B cell (primary cell): Measurements from ENCODE around the gene ABHD1. TPM values are rescaled to one million over a fixed set of nuclear protein-coding genes. Genes with fewer than 3 reads are reported as not detected.
A peak's percentile ranks its signal among the peaks of the same experiment; 100 is the strongest.
"Not testable (repeated sequence)": the region's sequence is repeated elsewhere in the genome, so short reads cannot be mapped to it uniquely, and the experiment has no call there.

Source experiments
- ATAC-seq: fragments of 200-7000 bp; cut with Tn5 transposase; one replicate; pipeline ENCODE4 v1.10.0; 2021; ENCODE audit warnings: low read depth, mild to moderate bottlenecking, moderate number of reproducible peaks, moderate library complexity
- CTCF ChIA-PET: fragments of 350-600 bp; sonication (Branson Sonifier 250); formaldehyde crosslinking; loops from one replicate; lab custom pipeline; 2021; ENCODE audit warnings: antibody characterized with exemption, inconsistent platforms; lab: Charles Lee
- POLR2A ChIA-PET: fragments of 350-600 bp; sonication (Branson Sonifier 250); formaldehyde crosslinking; loops from one replicate; lab custom pipeline; 2021; ENCODE audit warnings: antibody characterized with exemption; lab: Charles Lee
- DNase-seq: peaks from one replicate; pipeline ENCODE4 v3.0.0; 2013
- H2AFZ ChIP-seq: 2 replicates; pipeline ENCODE4 v1.6.1; 2012; ENCODE audit warnings: mild to moderate bottlenecking, low read depth, low read length; ENCODE audit not compliant: insufficient read depth, poor library complexity, severe bottlenecking
- H3K27ac ChIP-seq, 2 donors: 1 replicate in 1 of 2; 2 replicates in 1 of 2; pipeline ENCODE4 v1.5.1; 2012 to 2013; ENCODE audit warnings: low read length in 2 of 2, mild to moderate bottlenecking in 2 of 2, moderate library complexity in 1 of 2
- H3K27me3 ChIP-seq, 4 experiments: fragments of 200-600 bp in 1 of 4; sonication (generic) in 1 of 4; replicated peaks in 1 of 4; 1 replicate in 2 of 4; 2 replicates in 2 of 4; pipeline versions ENCODE4 v1.6.1 to v1.7.0; 2013 to 2016; ENCODE audit warnings: low read length in 3 of 4, mild to moderate bottlenecking in 2 of 4, mixed read lengths in 1 of 4, moderate library complexity in 1 of 4; ENCODE audit not compliant: insufficient read depth in 4 of 4, control insufficient read depth in 3 of 4; ENCODE audit errors: control extremely low read depth in 1 of 4
- H3K36me3 ChIP-seq, 2 experiments: replicated peaks in 1 of 2; 1 replicate in 1 of 2; 2 replicates in 1 of 2; pipeline versions ENCODE4 v1.6.1 to v1.7.1; 2013; ENCODE audit warnings: low read length in 1 of 2; ENCODE audit not compliant: insufficient read depth in 2 of 2, control insufficient read depth in 1 of 2; ENCODE audit errors: control extremely low read depth in 1 of 2, extremely low read depth in 1 of 2
- H3K4me1 ChIP-seq, 2 donors: fragments of 200-600 bp in 1 of 2; sonication (generic) in 1 of 2; 1 replicate in 1 of 2; 2 replicates in 1 of 2; pipeline versions ENCODE4 v1.5.1 to v1.6.1; 2013 to 2017; ENCODE audit warnings: low read length in 2 of 2; ENCODE audit not compliant: control insufficient read depth in 2 of 2, insufficient read depth in 2 of 2
- H3K4me2 ChIP-seq: replicated peaks from 2 replicates; pipeline ENCODE3; 2012; ENCODE audit warnings: mild to moderate bottlenecking, low read depth, low read length; ENCODE audit not compliant: poor library complexity, severe bottlenecking
- H3K4me3 ChIP-seq, 5 experiments: fragments of 200-600 bp in 1 of 5; sonication (generic) in 1 of 5; 1 replicate in 3 of 5; 2 replicates in 2 of 5; pipeline versions ENCODE4 v1.5.1 to v1.7.0; 2011 to 2016; ENCODE audit warnings: low read length in 4 of 5, mild to moderate bottlenecking in 4 of 5, low read depth in 2 of 5, control low read depth in 1 of 5, moderate library complexity in 1 of 5; ENCODE audit not compliant: insufficient read depth in 1 of 5; ENCODE audit errors: control extremely low read depth in 1 of 5, extremely low read depth in 1 of 5
- H3K79me2 ChIP-seq: fragments of 200-600 bp; sonication (generic); one replicate; pipeline ENCODE4 v1.6.0; 2016; ENCODE audit warnings: low read length; ENCODE audit not compliant: control insufficient read depth, insufficient read depth
- H3K9ac ChIP-seq: fragments of 200-600 bp; sonication (generic); 2 replicates; pipeline ENCODE4 v1.6.1; 2017; ENCODE audit warnings: mild to moderate bottlenecking, low read length, moderate library complexity
- H3K9me3 ChIP-seq, 3 donors: one replicate each; pipeline versions ENCODE4 v1.6.1 to v1.7.1; 2013; ENCODE audit warnings: low read length in 2 of 3; ENCODE audit not compliant: control insufficient read depth in 2 of 3, insufficient read depth in 1 of 3; ENCODE audit errors: control extremely low read depth in 1 of 3
- H4K20me1 ChIP-seq: 2 replicates; pipeline ENCODE4 v1.6.0; 2012; ENCODE audit warnings: mild to moderate bottlenecking, low read length; ENCODE audit not compliant: insufficient read depth, control insufficient read depth, poor library complexity, severe bottlenecking
- H3K27ac Mint-ChIP-seq: one replicate; pipeline ENCODE4 v1.8.0; 2021; ENCODE audit warnings: mixed read lengths
- H3K27me3 Mint-ChIP-seq: one replicate; pipeline ENCODE4 v1.8.0; 2021; ENCODE audit warnings: mixed read lengths
- H3K4me1 Mint-ChIP-seq: one replicate; pipeline ENCODE4 v1.8.0; 2021; ENCODE audit warnings: mixed read lengths
- H3K4me3 Mint-ChIP-seq: one replicate; pipeline ENCODE4 v1.8.0; 2021; ENCODE audit warnings: mixed read lengths
- H3K9me3 Mint-ChIP-seq: one replicate; pipeline ENCODE4 v1.8.0; 2022; ENCODE audit warnings: mixed read lengths; ENCODE audit not compliant: insufficient read depth
- EZH2 ChIP-seq: IDR thresholded peaks from 2 replicates; pipeline ENCODE4 v1.6.1; 2012; ENCODE audit warnings: borderline replicate concordance, low read depth, mild to moderate bottlenecking, moderate library complexity, low read length; ENCODE audit not compliant: insufficient read depth, poor library complexity, severe bottlenecking
- WGBS: methylation state at CpG from one replicate; pipeline ENCODE4 v1.1.5; 2013; ENCODE audit warnings: missing lambda C conversion rate; ENCODE audit not compliant: insufficient coverage; 5-methylcytosine and 5-hydroxymethylcytosine counted together
- intact Hi-C: fragments of 100-400 bp; cut with micrococcal nuclease; formaldehyde crosslinking; loops from one replicate; pipeline ENCODE4 v1.10.0; 2022
- polyA plus RNA-seq: library from polyadenylated mRNA; depleted of rRNA; stranded (reverse); fragments of >200 nt; gene quantifications from 2 replicates; pipeline ENCODE4 v1.2.3, GENCODE V29; 2012
- total RNA-seq, 2 donors: library from RNA; stranded (reverse); fragments of 120-200 nt in 1 of 2; gene quantifications; 1 replicate in 1 of 2; 2 replicates in 1 of 2; pipeline versions ENCODE4 v1.2.3 to v1.2.4, GENCODE V29; 2013 to 2022
- TF ChIP-seq, protein P1 (sequence below): fragments of 200-600 bp; IDR thresholded peaks from one replicate; pipeline ENCODE4 v1.8.0; 2022; ENCODE audit warnings: antibody characterized with exemption, mild to moderate bottlenecking

The ABHD1 gene
- total and polyA plus RNA-seq, 2 donors (not counting 1 experiment from before 2014, with no cell fraction given) = 1.5 to 2.7 TPM

DNA sequence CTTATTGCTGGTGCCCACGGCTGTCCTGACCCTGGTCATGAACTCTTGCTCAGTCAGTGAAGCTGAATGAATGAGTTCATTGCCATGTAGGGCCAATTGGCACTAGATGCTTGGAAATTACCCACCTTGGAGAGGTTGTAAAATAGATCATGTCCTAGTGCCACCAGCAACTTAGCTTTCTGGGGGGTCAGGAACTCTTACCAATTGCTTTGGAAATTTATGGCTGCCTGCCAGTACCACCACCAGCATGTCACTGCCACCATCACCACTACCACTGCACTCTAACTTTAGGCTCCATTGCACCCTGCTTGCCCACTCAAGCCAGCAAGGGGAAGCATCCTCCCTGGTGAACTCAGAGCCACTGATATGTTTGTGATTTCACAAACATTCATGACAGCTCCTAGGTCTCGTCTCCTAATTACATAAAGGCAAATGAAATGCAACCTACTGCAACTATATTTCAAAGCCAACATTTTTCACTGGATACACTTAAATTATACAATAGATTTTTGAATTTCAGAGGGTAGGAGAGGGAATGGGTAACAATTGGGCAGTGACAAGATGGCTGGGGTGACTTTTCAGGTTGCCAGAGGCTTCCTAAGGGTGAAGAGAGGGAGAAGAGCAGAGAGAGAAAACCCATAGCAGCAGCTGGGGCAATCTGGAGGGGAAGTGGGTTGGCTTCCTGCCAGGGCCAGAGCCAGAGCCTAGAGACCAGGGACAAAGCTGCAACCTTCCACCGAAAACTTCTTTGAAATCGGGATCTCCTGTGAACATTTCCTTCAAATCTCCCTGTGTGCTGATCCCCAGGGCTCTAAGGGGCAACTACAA is 48.7 kb upstream of the ABHD1 start:
- ATAC-seq = no peak
- POLR2A ChIA-PET = interaction anchor here (0.6 to 0.7 kb wide), 2 partner anchors 115 to 726 kb away, joined by 3 to 4 read pairs; no protein-coding TSS in a partner anchor
- H3K4me1 Mint-ChIP-seq = peaks cover 54% of the 10 kb centered on the region

DNA sequence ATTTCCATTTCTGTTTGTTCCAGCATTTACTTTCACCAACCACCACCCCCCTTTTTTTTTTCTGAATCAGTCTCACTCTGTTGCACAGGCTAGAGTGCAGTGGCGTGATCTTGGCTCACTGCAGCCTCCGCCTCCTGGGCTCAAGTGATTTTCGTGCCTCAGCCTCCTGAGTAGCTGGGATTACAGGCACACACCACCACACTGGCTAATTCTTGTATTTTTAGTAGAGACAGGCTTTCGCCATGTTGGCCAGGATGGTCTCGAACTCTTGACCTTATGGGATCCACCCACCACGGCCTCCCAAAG is 48.1 kb upstream of the ABHD1 start:
- peak overlapping the region; percentile 79 for H3K27ac Mint-ChIP-seq
- H2AFZ ChIP-seq, H3K9me3 ChIP-seq, DNase-seq, H3K27me3 Mint-ChIP-seq, H3K36me3 ChIP-seq, ATAC-seq, H3K9ac ChIP-seq, CTCF ChIA-PET, intact Hi-C loops, H3K79me2 ChIP-seq, H3K9me3 Mint-ChIP-seq, H3K27ac ChIP-seq, H4K20me1 ChIP-seq: not testable (repeated sequence)
- POLR2A ChIA-PET = interaction anchor here (0.6 kb wide), 1 partner anchor 115 kb away, joined by 4 read pairs; no protein-coding TSS in a partner anchor
- Histone ChIP-seq H3K27me3 (peaks cover 0 to 11% (median 4%) of the 10 kb centered on the region in 4 experiments), H3K4me3 (peak overlapping the region in 1 of 5 experiments; percentile 21), H3K4me1 (peaks cover 26 to 34% of the 10 kb centered on the region in 2 donors), H3K4me2 (peak overlapping the region; percentile 49)
- H3K4me1 Mint-ChIP-seq = peaks cover 50% of the 10 kb centered on the region
- 60% methylated on average over 5 of the region's 6 CpGs for WGBS
- H3K4me3 Mint-ChIP-seq = peak overlapping the region; percentile 62

More for the DNA sequence above, 48.7 kb upstream of the ABHD1 start:
- Histone ChIP-seq H3K9ac (no peak overlapping the region), H3K9me3 (no peaks in the 10 kb centered on the region), H3K4me1 (peaks cover 31 to 40% of the 10 kb centered on the region in 2 donors), H2AFZ (no peak overlapping the region), H3K27me3 (peaks cover 0 to 11% (median 4%) of the 10 kb centered on the region in 4 experiments), H3K4me3 (peak overlapping the region in 1 of 5 experiments; percentile 21), H3K36me3 (peaks cover 0 to 3% of the 10 kb centered on the region in 2 experiments), H3K27ac (peak overlapping the region in 1 of 2 donors; percentile 20), H3K4me2 (peak overlapping the region; percentile 49), H4K20me1 (peaks cover 3% of the 10 kb centered on the region), H3K79me2 (peaks cover 13% of the 10 kb centered on the region)
- TF ChIP-seq, protein P1, sequence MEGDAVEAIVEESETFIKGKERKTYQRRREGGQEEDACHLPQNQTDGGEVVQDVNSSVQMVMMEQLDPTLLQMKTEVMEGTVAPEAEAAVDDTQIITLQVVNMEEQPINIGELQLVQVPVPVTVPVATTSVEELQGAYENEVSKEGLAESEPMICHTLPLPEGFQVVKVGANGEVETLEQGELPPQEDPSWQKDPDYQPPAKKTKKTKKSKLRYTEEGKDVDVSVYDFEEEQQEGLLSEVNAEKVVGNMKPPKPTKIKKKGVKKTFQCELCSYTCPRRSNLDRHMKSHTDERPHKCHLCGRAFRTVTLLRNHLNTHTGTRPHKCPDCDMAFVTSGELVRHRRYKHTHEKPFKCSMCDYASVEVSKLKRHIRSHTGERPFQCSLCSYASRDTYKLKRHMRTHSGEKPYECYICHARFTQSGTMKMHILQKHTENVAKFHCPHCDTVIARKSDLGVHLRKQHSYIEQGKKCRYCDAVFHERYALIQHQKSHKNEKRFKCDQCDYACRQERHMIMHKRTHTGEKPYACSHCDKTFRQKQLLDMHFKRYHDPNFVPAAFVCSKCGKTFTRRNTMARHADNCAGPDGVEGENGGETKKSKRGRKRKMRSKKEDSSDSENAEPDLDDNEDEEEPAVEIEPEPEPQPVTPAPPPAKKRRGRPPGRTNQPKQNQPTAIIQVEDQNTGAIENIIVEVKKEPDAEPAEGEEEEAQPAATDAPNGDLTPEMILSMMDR = no peak
- no peak for TF ChIP-seq EZH2
- peak; percentile 63 for DNase-seq
- H3K27ac Mint-ChIP-seq = peak overlapping the region; percentile 79
- WGBS = 36% methylated on average over 3 of the region's 4 CpGs
- peak overlapping the region; percentile 62 for H3K4me3 Mint-ChIP-seq
- no peaks in the 10 kb centered on the region for H3K27me3 Mint-ChIP-seq
- CTCF ChIA-PET = interaction anchor here (1.2 to 1.6 kb wide), 2 partner anchors 21 to 34 kb away, joined by 3 read pairs; no protein-coding TSS in a partner anchor
- no peaks in the 10 kb centered on the region for H3K9me3 Mint-ChIP-seq
- intact Hi-C loops = no loop called here
